ENCODE results near the gene TEC.

Gene TEC

DNA sequence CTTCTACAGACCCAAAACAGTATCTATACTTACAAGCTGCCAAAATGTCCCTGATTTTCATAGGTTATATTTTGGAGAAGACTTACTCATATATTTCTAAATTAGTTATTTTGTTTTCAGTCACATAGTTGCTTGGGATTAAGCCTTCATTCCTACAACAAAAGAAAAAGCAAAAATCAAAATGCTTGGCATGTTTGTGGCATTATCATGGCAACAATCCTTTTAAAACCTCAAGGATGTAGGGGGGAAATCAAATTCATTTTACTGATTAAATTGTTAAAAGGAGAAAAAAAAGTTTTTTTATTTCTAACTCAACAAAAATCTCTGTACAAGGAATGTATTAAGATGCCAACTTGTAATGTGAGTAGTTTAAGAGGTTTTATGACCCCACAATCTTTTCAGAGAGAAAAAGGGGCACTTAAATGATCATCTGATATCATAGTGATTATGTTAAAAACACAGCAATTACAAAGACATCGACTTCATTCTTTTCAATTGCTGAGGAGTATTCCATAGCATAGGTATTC is 159.1 kb downstream of the TEC start:
- TF ChIP-seq POLR2AphosphoS5 (IDR thresholded peaks at IDR 0.05; ENCODE audit: low read depth, low read length) (no peak), FOXP2 (optimal IDR thresholded peaks at IDR 0.05; ENCODE audit: borderline replicate concordance, extremely low read depth, extremely low read length, insufficient read depth) (no peak), TAF1 (IDR thresholded peaks at IDR 0.05; ENCODE audit: borderline replicate concordance, insufficient read depth, low read length) (no peak), SIN3A (IDR thresholded peaks at IDR 0.05; ENCODE audit: borderline replicate concordance, insufficient read depth, low read length) (no peak)
- TF ChIP-seq, protein P1, sequence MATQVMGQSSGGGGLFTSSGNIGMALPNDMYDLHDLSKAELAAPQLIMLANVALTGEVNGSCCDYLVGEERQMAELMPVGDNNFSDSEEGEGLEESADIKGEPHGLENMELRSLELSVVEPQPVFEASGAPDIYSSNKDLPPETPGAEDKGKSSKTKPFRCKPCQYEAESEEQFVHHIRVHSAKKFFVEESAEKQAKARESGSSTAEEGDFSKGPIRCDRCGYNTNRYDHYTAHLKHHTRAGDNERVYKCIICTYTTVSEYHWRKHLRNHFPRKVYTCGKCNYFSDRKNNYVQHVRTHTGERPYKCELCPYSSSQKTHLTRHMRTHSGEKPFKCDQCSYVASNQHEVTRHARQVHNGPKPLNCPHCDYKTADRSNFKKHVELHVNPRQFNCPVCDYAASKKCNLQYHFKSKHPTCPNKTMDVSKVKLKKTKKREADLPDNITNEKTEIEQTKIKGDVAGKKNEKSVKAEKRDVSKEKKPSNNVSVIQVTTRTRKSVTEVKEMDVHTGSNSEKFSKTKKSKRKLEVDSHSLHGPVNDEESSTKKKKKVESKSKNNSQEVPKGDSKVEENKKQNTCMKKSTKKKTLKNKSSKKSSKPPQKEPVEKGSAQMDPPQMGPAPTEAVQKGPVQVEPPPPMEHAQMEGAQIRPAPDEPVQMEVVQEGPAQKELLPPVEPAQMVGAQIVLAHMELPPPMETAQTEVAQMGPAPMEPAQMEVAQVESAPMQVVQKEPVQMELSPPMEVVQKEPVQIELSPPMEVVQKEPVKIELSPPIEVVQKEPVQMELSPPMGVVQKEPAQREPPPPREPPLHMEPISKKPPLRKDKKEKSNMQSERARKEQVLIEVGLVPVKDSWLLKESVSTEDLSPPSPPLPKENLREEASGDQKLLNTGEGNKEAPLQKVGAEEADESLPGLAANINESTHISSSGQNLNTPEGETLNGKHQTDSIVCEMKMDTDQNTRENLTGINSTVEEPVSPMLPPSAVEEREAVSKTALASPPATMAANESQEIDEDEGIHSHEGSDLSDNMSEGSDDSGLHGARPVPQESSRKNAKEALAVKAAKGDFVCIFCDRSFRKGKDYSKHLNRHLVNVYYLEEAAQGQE (IDR thresholded peaks at IDR 0.05; ENCODE audit: insufficient read depth in 1 of 2, low read depth in 2 of 2, low read length in 2 of 2), result no peak

- no peak for TF ChIP-seq POLR2AphosphoS5 (IDR thresholded peaks at IDR 0.05; ENCODE audit: low read depth, low read length)
- TF ChIP-seq FOXP2 (optimal IDR thresholded peaks at IDR 0.05; ENCODE audit: borderline replicate concordance, extremely low read depth, extremely low read length, insufficient read depth), result no peak
- TF ChIP-seq TAF1 (IDR thresholded peaks at IDR 0.05; ENCODE audit: borderline replicate concordance, insufficient read depth, low read length), result no peak
- TF ChIP-seq SIN3A (IDR thresholded peaks at IDR 0.05; ENCODE audit: borderline replicate concordance, insufficient read depth, low read length), result no peak
- TF ChIP-seq, protein P1 (IDR thresholded peaks at IDR 0.05; ENCODE audit: insufficient read depth in 1 of 2, low read depth in 2 of 2, low read length in 2 of 2), result no peak
These were observed 160.0 kb downstream of the TEC start for GRCh38 chr4:48109413-48110263.

DNA sequence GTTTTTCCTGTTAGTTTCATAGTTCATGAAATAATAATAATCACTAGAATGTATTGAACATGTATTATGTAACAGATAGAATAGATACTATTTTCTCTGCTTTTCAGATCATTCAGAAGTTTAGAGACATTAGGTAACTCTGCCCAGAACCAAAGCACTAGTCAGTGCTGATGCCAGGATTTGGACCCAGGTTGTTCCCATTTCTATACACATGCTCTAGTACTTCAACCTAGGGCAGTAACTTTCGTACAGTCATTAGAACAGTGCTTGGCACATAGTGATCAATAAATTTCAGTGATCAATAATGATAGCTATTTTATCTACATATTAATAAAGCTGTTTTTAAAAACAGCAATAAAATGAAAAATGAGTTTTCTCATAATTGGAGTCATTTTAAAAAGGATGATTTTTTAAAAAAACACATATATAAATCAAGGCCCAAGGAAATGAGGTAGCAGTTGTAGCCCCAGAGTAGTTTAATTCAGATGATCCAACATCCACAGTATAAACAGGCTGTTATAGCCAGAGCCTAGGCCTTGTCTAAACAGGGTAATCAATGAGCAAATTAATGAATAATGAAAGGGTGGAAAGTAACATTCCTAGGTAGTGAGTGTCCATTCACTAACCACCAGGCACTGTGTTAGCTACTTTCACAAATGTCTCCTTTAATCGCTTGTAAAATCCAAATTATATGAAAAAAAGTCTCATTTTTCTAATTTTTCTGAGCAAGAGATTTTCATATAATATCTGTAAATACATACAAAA is 161.1 kb downstream of the TEC start:
- TF ChIP-seq SIN3A (IDR thresholded peaks at IDR 0.05; ENCODE audit: borderline replicate concordance, insufficient read depth, low read length) (no peak), POLR2AphosphoS5 (IDR thresholded peaks at IDR 0.05; ENCODE audit: low read depth, low read length) (no peak), FOXP2 (optimal IDR thresholded peaks at IDR 0.05; ENCODE audit: borderline replicate concordance, extremely low read depth, extremely low read length, insufficient read depth) (no peak), TAF1 (IDR thresholded peaks at IDR 0.05; ENCODE audit: borderline replicate concordance, insufficient read depth, low read length) (no peak)
- TF ChIP-seq, protein P1 (IDR thresholded peaks at IDR 0.05; ENCODE audit: insufficient read depth in 1 of 2, low read depth in 2 of 2, low read length in 2 of 2), result no peak

DNA sequence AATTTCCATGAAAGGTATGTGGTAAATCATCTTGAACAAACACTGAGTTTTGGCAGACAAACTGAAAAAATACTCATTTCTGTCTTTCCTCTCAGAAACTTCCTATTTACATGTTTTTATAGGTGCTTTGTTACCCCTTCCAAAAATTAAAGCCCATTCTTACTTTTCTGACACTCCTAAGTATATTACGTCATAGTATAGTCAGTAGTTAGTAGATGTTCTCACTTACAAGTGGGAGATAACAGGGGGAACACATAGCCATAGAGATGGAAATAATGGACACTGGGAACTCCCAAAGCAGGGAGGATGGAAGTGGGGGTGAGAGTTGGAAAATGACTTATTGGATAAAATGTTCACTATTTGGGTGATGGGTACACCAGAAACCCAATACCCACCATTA is 164.4 kb downstream of the TEC start:
- TF ChIP-seq FOXP2 (optimal IDR thresholded peaks at IDR 0.05; ENCODE audit: borderline replicate concordance, extremely low read depth, extremely low read length, insufficient read depth), result no peak
- TF ChIP-seq POLR2AphosphoS5 (IDR thresholded peaks at IDR 0.05; ENCODE audit: low read depth, low read length), result no peak
- no peak for TF ChIP-seq SIN3A (IDR thresholded peaks at IDR 0.05; ENCODE audit: borderline replicate concordance, insufficient read depth, low read length)
- TF ChIP-seq, protein P1 (IDR thresholded peaks at IDR 0.05; ENCODE audit: insufficient read depth in 1 of 2, low read depth in 2 of 2, low read length in 2 of 2), result no peak
- no peak for TF ChIP-seq TAF1 (IDR thresholded peaks at IDR 0.05; ENCODE audit: borderline replicate concordance, insufficient read depth, low read length)
